Heart left ventricle (tissue), 16 donors: Measurements from ENCODE around the gene DMXL2. TPM values are rescaled to one million over a fixed set of nuclear protein-coding genes. Genes with fewer than 3 reads are reported as not detected.
"Not testable (repeated sequence)": the region's sequence is repeated elsewhere in the genome, so short reads cannot be mapped to it uniquely, and the experiment has no call there.

ENCODE experiments used
- ATAC-seq, 4 donors: fragments of 200-7000 bp; cut with Tn5 transposase; one replicate each; pipeline ENCODE4 v1.9.1; 2020 to 2022; ENCODE audit warnings: moderate library complexity in 4 of 4, mild to moderate bottlenecking in 3 of 4, moderate number of reproducible peaks in 1 of 4
- DNase-seq, 5 donors: peaks; one replicate each; pipeline ENCODE4 v3.0.0-alpha.2; 2020
- H3K27ac ChIP-seq, 12 donors: fragments of 200-600 bp; sonication (generic) in 4 of 12; one replicate each; pipeline versions ENCODE4 v1.5.0 to v1.8.0; 2016 to 2022; ENCODE audit warnings: mild to moderate bottlenecking in 2 of 12
- H3K27me3 ChIP-seq, 9 donors: fragments of 200-600 bp; sonication (generic) in 2 of 9; one replicate each; pipeline versions ENCODE4 v1.5.1 to v1.8.0; 2016 to 2022; ENCODE audit warnings: mild to moderate bottlenecking in 3 of 9
- H3K36me3 ChIP-seq, 9 donors: fragments of 200-600 bp; sonication (generic) in 2 of 9; one replicate each; pipeline versions ENCODE4 v1.5.0 to v1.8.0; 2018 to 2022; ENCODE audit warnings: mild to moderate bottlenecking in 2 of 9
- H3K4me1 ChIP-seq, 12 donors: fragments of 200-600 bp; sonication (generic) in 4 of 12; one replicate each; pipeline versions ENCODE4 v1.5.0 to v1.8.0; 2016 to 2022; ENCODE audit warnings: mild to moderate bottlenecking in 3 of 12
- H3K4me3 ChIP-seq, 12 donors: fragments of 200-600 bp; sonication (generic) in 4 of 12; one replicate each; pipeline versions ENCODE4 v1.5.0 to v1.8.0; 2017 to 2022; ENCODE audit warnings: mild to moderate bottlenecking in 9 of 12, moderate library complexity in 4 of 12
- H3K9me3 ChIP-seq, 12 donors: fragments of 200-600 bp; sonication (generic) in 4 of 12; one replicate each; pipeline versions ENCODE4 v1.5.0 to v1.8.0; 2016 to 2022; ENCODE audit warnings: mild to moderate bottlenecking in 1 of 12
- CTCF ChIP-seq, 12 donors: fragments of 200-600 bp; sonication (generic) in 4 of 12; IDR thresholded peaks; one replicate each; pipeline versions ENCODE4 v1.5.0 to v1.8.0; 2018 to 2022; ENCODE audit warnings: antibody characterized with exemption in 12 of 12, mild to moderate bottlenecking in 5 of 12
- POLR2A ChIP-seq, 2 donors: fragments of 450-650 bp; IDR thresholded peaks; one replicate each; pipeline ENCODE4 v1.6.1; 2017; ENCODE audit warnings: antibody characterized with exemption in 2 of 2, mild to moderate bottlenecking in 2 of 2, moderate library complexity in 2 of 2
- WGBS, 4 donors: extraction: QIAGEN DNeasy Blood & Tissue Kit in 2 of 4; methylation state at CpG; one replicate each; pipeline versions ENCODE4 v1.1.5 to v1.1.7; 2013 to 2018; 5-methylcytosine and 5-hydroxymethylcytosine counted together
- intact Hi-C, 10 donors: fragments of 100-400 bp; cut with DNase I; formaldehyde crosslinking; loops; one replicate each; pipeline versions ENCODE4 v1.11.1 to v1.14.2; 2022
- polyA plus RNA-seq, 2 donors: library from polyadenylated mRNA; stranded (reverse); fragments of 200-250 nt; gene quantifications; one replicate each; pipeline ENCODE4 v1.2.3, GENCODE V29; 2013
- total RNA-seq, 9 donors: library from RNA; depleted of rRNA in 2 of 9; stranded (reverse); fragments of >200 nt in 2 of 9; fragmentation: NEBNext Ultra II Directional in 3 of 9; extraction: Animal tissue kit (Norgen Biotek cat#: 25700) in 3 of 9; gene quantifications; one replicate each; pipeline versions ENCODE4 v1.1.0 to v1.2.4, GENCODE V29; 2016 to 2023
- donor health status: ischemic (EF 13 %, LVEDD 7.1; RV severe dilation, severe dysfunction).
- donor health status: healthy with polysubstance abuse.
- donor health status: DM: no; HTN: yes; CAD: no.
- donor health status: DM: no; HTN: no; CAD: no.
- donor health status: ischemic (EF 25% LVEDD 6.9; RV normal size, moderate dysfunction).
- donor health status: ischemic (EF 25% LVEDD 5.7; RV mildly dilated, moderate dysfunction).
- donor health status: healthy.
- donor health status: DM: yes; HTN: yes; CAD: no.
- donor health status: ischemic (EF 35%, LVEDD 5.7; RV mildly dilated, moderate dysfunction).
- donor health status: nonischemic (EF 11% LVEDD 7.7; RV severe dilation, severe dysfunction).
- donor health status: DM: yes; HTN: yes; CAD: no.
- donor health status: PGD.
- donor health status: ischemic (EF 29% LVEDD 5.4; RV normal size, mild dysfunction).
- donor health status: nonischemic (EF 23%, LVEDD 6.1; RV moderate dilation, normal function).

DMXL2 gene
- total and polyA plus RNA-seq, 11 donors: 4.5 to 33.5 (median 7.7) TPM

GRCh38 chr15:51447855-51448621 is 174.5 kb downstream of the DMXL2 start:
- TF ChIP-seq CTCF (IDR thresholded peaks at IDR 0.05) (no peak), POLR2A (IDR thresholded peaks at IDR 0.05) (no peak)
- 92 to 96% (median 94%) methylated on average over 4 of the region's 4 CpGs for WGBS, 4 donors

GRCh38 chr15:51446029-51446744 is 176.4 kb downstream of the DMXL2 start:
- ATAC-seq, intact Hi-C loops, H3K4me3 ChIP-seq, DNase-seq, H3K9me3 ChIP-seq, H3K27ac ChIP-seq, H3K4me1 ChIP-seq, H3K27me3 ChIP-seq: not testable (repeated sequence)
- peaks cover 0 to 45% (median 35%) of the 10 kb centered on the region in 9 donors for H3K36me3 ChIP-seq
- WGBS, 4 donors: 89 to 95% (median 91%) methylated on average over 5 of the region's 5 CpGs

More at GRCh38 chr15:51447855-51448621, 174.5 kb downstream of the DMXL2 start:
- H3K4me1 ChIP-seq: no peaks in the 10 kb centered on the region
- ATAC-seq (no peak), DNase-seq (no peak)
- peaks cover 0 to 4% (median 0%) of the 10 kb centered on the region in 12 donors for H3K9me3 ChIP-seq
- intact Hi-C loops: no loop called here
- H3K27ac ChIP-seq: no peak overlapping the region
- no peak overlapping the region for H3K4me3 ChIP-seq
- H3K27me3 ChIP-seq: no peaks in the 10 kb centered on the region
- H3K36me3 ChIP-seq: peaks cover 0 to 61% (median 36%) of the 10 kb centered on the region in 9 donors

- H3K27ac ChIP-seq: no peak overlapping the region
- ATAC-seq (no peak), DNase-seq (no peak)
- no peak overlapping the region for H3K4me3 ChIP-seq
- H3K9me3 ChIP-seq: peaks cover 0 to 4% (median 0%) of the 10 kb centered on the region in 12 donors
- H3K27me3 ChIP-seq: no peaks in the 10 kb centered on the region
- 95 to 98% (median 97%) methylated on average over 1 of the region's 1 CpG for WGBS, 4 donors
- intact Hi-C loops: no loop called here
- TF ChIP-seq CTCF (IDR thresholded peaks at IDR 0.05) (no peak), POLR2A (IDR thresholded peaks at IDR 0.05) (no peak)
- H3K4me1 ChIP-seq: no peaks in the 10 kb centered on the region
- H3K36me3 ChIP-seq: peaks cover 0 to 31% (median 22%) of the 10 kb centered on the region in 9 donors
Measured at GRCh38 chr15:51444807-51445206, 177.8 kb downstream of the DMXL2 start.

GRCh38 chr15:51444112-51444511 is 178.5 kb downstream of the DMXL2 start:
- Histone ChIP-seq H3K4me3 (no peak overlapping the region), H3K4me1 (no peaks in the 10 kb centered on the region), H3K36me3 (peaks cover 0 to 24% (median 15%) of the 10 kb centered on the region in 9 donors), H3K27ac (no peak overlapping the region), H3K9me3 (peaks cover 0 to 4% (median 0%) of the 10 kb centered on the region in 12 donors), H3K27me3 (no peaks in the 10 kb centered on the region)
- 89 to 100% (median 94%) methylated on average over 1 of the region's 1 CpG for WGBS, 4 donors
- no peak for ATAC-seq
- no peak for DNase-seq
- intact Hi-C loops: no loop called here
- no peak for TF ChIP-seq CTCF (IDR thresholded peaks at IDR 0.05)
- TF ChIP-seq POLR2A (IDR thresholded peaks at IDR 0.05): no peak
